ENCODE results near the gene SPEF1.

Gene SPEF1

GRCh38 chr20:3802524-3803239 is 21.4 kb upstream of the SPEF1 start:
- CTCF ChIA-PET: no interaction called here
- POLR2A ChIA-PET: no interaction called here
- TF ChIP-seq CTCF (IDR thresholded peaks at IDR 0.05; ENCODE audit: control extremely low read depth, extremely low read depth, low read depth, missing control alignments): no peak
- no peak for DNase-seq (ENCODE audit: extremely low spot score)

GRCh38 chr20:3801846-3802245 is 20.6 kb upstream of the SPEF1 start:
- no peak for DNase-seq (ENCODE audit: extremely low spot score)
- ChIA-PET CTCF (interaction anchor here (1.0 to 3.1 kb wide), 2 partner anchors 15 to 53 kb away, joined by 3 to 14 read pairs; partner anchors contain the start of gene CENPB), POLR2A (no interaction called here)
- no peak for TF ChIP-seq CTCF (IDR thresholded peaks at IDR 0.05; ENCODE audit: control extremely low read depth, extremely low read depth, low read depth, missing control alignments)

- no peak for TF ChIP-seq CTCF (IDR thresholded peaks at IDR 0.05; ENCODE audit: control extremely low read depth, extremely low read depth, low read depth, missing control alignments)
- DNase-seq (ENCODE audit: extremely low spot score): no peak
- ChIA-PET CTCF (interaction anchor here (1.0 to 3.1 kb wide), 2 partner anchors 14 to 54 kb away, joined by 3 to 14 read pairs; partner anchors contain the start of gene CENPB), POLR2A (interaction anchor here (0.6 kb wide), 1 partner anchor 202 kb away, joined by 10 read pairs; no protein-coding TSS in a partner anchor)
Observed at GRCh38 chr20:3801299-3801698, 20.1 kb upstream of the SPEF1 start.

GRCh38 chr20:3800878-3801260 is 19.6 kb upstream of the SPEF1 start:
- POLR2A ChIA-PET: interaction anchor here (0.6 kb wide), 1 partner anchor 203 kb away, joined by 10 read pairs; no protein-coding TSS in a partner anchor
- no peak for DNase-seq (ENCODE audit: extremely low spot score)
- CTCF ChIA-PET: interaction anchor here (1.0 to 3.1 kb wide), 2 partner anchors 14 to 54 kb away, joined by 3 to 14 read pairs; partner anchors contain the start of gene CENPB
- TF ChIP-seq CTCF (IDR thresholded peaks at IDR 0.05; ENCODE audit: control extremely low read depth, extremely low read depth, low read depth, missing control alignments): no peak

GRCh38 chr20:3800256-3800877 is 19.1 kb upstream of the SPEF1 start:
- CTCF ChIA-PET: interaction anchor here (1.3 to 3.1 kb wide), 3 partner anchors 13 to 273 kb away, joined by 3 to 14 read pairs (median 3); partner anchors contain the start of gene CENPB
- TF ChIP-seq CTCF (IDR thresholded peaks at IDR 0.05; ENCODE audit: control extremely low read depth, extremely low read depth, low read depth, missing control alignments): no peak
- DNase-seq (ENCODE audit: extremely low spot score): no peak
- POLR2A ChIA-PET: interaction anchor here (0.5 kb wide), 1 partner anchor 19 kb away, joined by 7 read pairs; no protein-coding TSS in a partner anchor

- CTCF ChIA-PET: interaction anchor here (1.3 to 3.1 kb wide), 2 partner anchors 12 to 275 kb away, joined by 3 to 14 read pairs; partner anchors contain the start of gene CENPB
- DNase-seq (ENCODE audit: extremely low spot score): no peak
- no peak for TF ChIP-seq CTCF (IDR thresholded peaks at IDR 0.05; ENCODE audit: control extremely low read depth, extremely low read depth, low read depth, missing control alignments)
- POLR2A ChIA-PET: no interaction called here
Observed at GRCh38 chr20:3798908-3799248, 17.6 kb upstream of the SPEF1 start.
